NCI-H2227 (cell line): ENCODE data around the gene RGS6.

Experiments
- DNase-seq: peaks from one replicate; lab custom pipeline; 2025; ENCODE audit not compliant: unreplicated experiment; lab: John Stamatoyannopoulos, UW

Gene RGS6

GRCh38 chr14:72600551-72601330 lies 668.5 kb downstream of the RGS6 start:
- no peak for DNase-seq

GRCh38 chr14:72603639-72604038 lies 671.4 kb downstream of the RGS6 start:
- no peak for DNase-seq

- no peak for DNase-seq
These were observed 671.9 kb downstream of the RGS6 start for GRCh38 chr14:72604133-72604532.

- no peak for DNase-seq
These were observed 673.1 kb downstream of the RGS6 start for GRCh38 chr14:72605096-72605920.

GRCh38 chr14:72605921-72606220 lies 673.6 kb downstream of the RGS6 start:
- no peak for DNase-seq

- no peak for DNase-seq
These were observed 674.6 kb downstream of the RGS6 start for GRCh38 chr14:72606879-72607278.

- DNase-seq: no peak
These were observed 675.3 kb downstream of the RGS6 start for GRCh38 chr14:72607386-72608130.

GRCh38 chr14:72608391-72609204 lies 676.4 kb downstream of the RGS6 start:
- no peak for DNase-seq

- no peak for DNase-seq
These were observed 677.1 kb downstream of the RGS6 start for GRCh38 chr14:72609205-72609916.

- no peak for DNase-seq
These were observed 678.0 kb downstream of the RGS6 start for GRCh38 chr14:72610096-72610830.

- no peak for DNase-seq
These were observed 678.6 kb downstream of the RGS6 start for GRCh38 chr14:72610831-72611200.

- DNase-seq: no peak
These were observed 679.3 kb downstream of the RGS6 start for GRCh38 chr14:72611506-72611905.

GRCh38 chr14:72612041-72612440 lies 679.8 kb downstream of the RGS6 start:
- DNase-seq: no peak

GRCh38 chr14:72613231-72613974 lies 681.2 kb downstream of the RGS6 start:
- DNase-seq: no peak

- no peak for DNase-seq
These were observed 681.7 kb downstream of the RGS6 start for GRCh38 chr14:72613975-72614319.

- DNase-seq: no peak
These were observed 682.1 kb downstream of the RGS6 start for GRCh38 chr14:72614365-72614764.

- no peak for DNase-seq
These were observed 682.7 kb downstream of the RGS6 start for GRCh38 chr14:72614891-72615415.

GRCh38 chr14:72615451-72616121 lies 683.4 kb downstream of the RGS6 start:
- DNase-seq: no peak
